Hepatocyte (in vitro differentiated cells): Measurements from ENCODE around the gene MEA1. TPM values are rescaled to one million over a fixed set of nuclear protein-coding genes. Genes with fewer than 3 reads are reported as not detected.

ENCODE experiments used
- DNase-seq: peaks from one replicate; pipeline ENCODE4 v3.0.0-alpha.2; 2016; ENCODE audit warnings: low spot score
- H2AFZ ChIP-seq: fragments of 200-600 bp; sonication (generic); 2 replicates; pipeline ENCODE4 v1.6.0; 2016; ENCODE audit warnings: antibody characterized with exemption, mild to moderate bottlenecking
- H3K27ac ChIP-seq: fragments of 200-600 bp; sonication (generic); 2 replicates; pipeline ENCODE4 v1.5.1; 2016; ENCODE audit warnings: mild to moderate bottlenecking
- H3K27me3 ChIP-seq: fragments of 200-600 bp; sonication (generic); 2 replicates; pipeline ENCODE4 v1.6.1; 2016
- H3K36me3 ChIP-seq: fragments of 200-600 bp; sonication (generic); replicated peaks from 2 replicates; pipeline ENCODE4 v1.5.1; 2016; ENCODE audit warnings: low read depth; ENCODE audit not compliant: insufficient read depth
- H3K4me1 ChIP-seq: fragments of 200-600 bp; sonication (generic); 2 replicates; pipeline ENCODE4 v1.5.1; 2016; ENCODE audit warnings: mild to moderate bottlenecking, moderate library complexity; ENCODE audit not compliant: insufficient read depth
- H3K4me2 ChIP-seq: fragments of 200-600 bp; sonication (generic); 2 replicates; pipeline ENCODE4 v1.6.0; 2016
- H3K4me3 ChIP-seq: fragments of 200-600 bp; sonication (generic); 2 replicates; pipeline ENCODE4 v1.5.1; 2016; ENCODE audit warnings: mild to moderate bottlenecking
- H3K79me2 ChIP-seq: fragments of 200-600 bp; sonication (generic); 2 replicates; pipeline ENCODE4 v1.6.0; 2017; ENCODE audit warnings: mild to moderate bottlenecking
- H3K9me2 ChIP-seq: fragments of 200-600 bp; sonication (generic); replicated peaks from 2 replicates; pipeline ENCODE4 v1.6.0; 2017; ENCODE audit warnings: mild to moderate bottlenecking; ENCODE audit not compliant: insufficient read depth
- H3K9me3 ChIP-seq: fragments of 200-600 bp; sonication (generic); 2 replicates; pipeline ENCODE4 v1.5.1; 2016; ENCODE audit warnings: low read depth, mild to moderate bottlenecking
- H4K20me1 ChIP-seq: fragments of 200-600 bp; sonication (generic); 2 replicates; pipeline ENCODE4 v1.6.0; 2016; ENCODE audit warnings: mild to moderate bottlenecking; ENCODE audit not compliant: insufficient read depth, poor library complexity, severe bottlenecking
- CTCF ChIP-seq: fragments of 200-600 bp; sonication (generic); IDR thresholded peaks from 2 replicates; pipeline ENCODE4 v1.5.1; 2016; ENCODE audit warnings: antibody characterized with exemption, mild to moderate bottlenecking; ENCODE audit not compliant: poor library complexity
- EZH2 ChIP-seq: fragments of 200-600 bp; sonication (generic); IDR thresholded peaks from 2 replicates; pipeline ENCODE4 v1.6.1; 2016; ENCODE audit warnings: antibody characterized with exemption, mild to moderate bottlenecking, borderline replicate concordance
- EZH2phosphoT487 ChIP-seq: fragments of 200-600 bp; sonication (generic); IDR thresholded peaks from one replicate; pipeline ENCODE4 v1.6.1; 2018; ENCODE audit warnings: antibody characterized with exemption, mild to moderate bottlenecking, low read depth, moderate library complexity; ENCODE audit not compliant: unreplicated experiment, severe bottlenecking
- WGBS: methylation state at CpG from one replicate; pipeline ENCODE4 v1.1.6; 2016; ENCODE audit warnings: low lambda C conversion rate; ENCODE audit errors: missing lambda C conversion rate; 5-methylcytosine and 5-hydroxymethylcytosine counted together
- polyA plus RNA-seq: library from polyadenylated mRNA; unstranded; fragments of >200 nt; fragmentation: Nextera tagmentation; extraction: Ambion mirVana; gene quantifications from 2 replicates; pipeline ENCODE4 v1.2.1, GENCODE V29; 2016
- total RNA-seq: library from RNA; depleted of rRNA; stranded (reverse); fragments of >200 nt; gene quantifications from 2 replicates; pipeline ENCODE4 v1.2.3, GENCODE V29; 2014

The MEA1 gene
- total and polyA plus RNA-seq, 2 experiments from 2014 or later: 73.3 to 127 TPM

GRCh38 chr6:43014434-43014909 lies 726 bp upstream of the MEA1 start:
- TF ChIP-seq EZH2phosphoT487 (no peak), EZH2 (no peak), CTCF (no peak)
- Histone ChIP-seq H3K79me2 (peaks cover 54% of the 10 kb centered on the region), H2AFZ (peak overlapping the region; percentile 13), H3K27me3 (no peaks in the 10 kb centered on the region), H3K4me3 (peak overlapping the region; percentile 44), H3K27ac (peak overlapping the region; percentile 59), H3K4me2 (peak overlapping the region; percentile 77), H3K9me2 (no peaks in the 10 kb centered on the region), H3K4me1 (peaks cover 8% of the 10 kb centered on the region), H3K36me3 (no peaks in the 10 kb centered on the region), H4K20me1 (peaks cover 3% of the 10 kb centered on the region), H3K9me3 (no peaks in the 10 kb centered on the region)
- peak; percentile 38 for DNase-seq
- WGBS: 7% methylated on average over 7 of the region's 7 CpGs

- TF ChIP-seq EZH2 (no peak), EZH2phosphoT487 (no peak), CTCF (no peak)
- DNase-seq: no peak
- peaks cover 3% of the 10 kb centered on the region for H4K20me1 ChIP-seq
- peaks cover 51% of the 10 kb centered on the region for H3K79me2 ChIP-seq
- no peaks in the 10 kb centered on the region for H3K9me3 ChIP-seq
- peak overlapping the region; percentile 95 for H3K4me2 ChIP-seq
- H3K4me3 ChIP-seq: peak overlapping the region; percentile 29
- H3K27ac ChIP-seq: peak overlapping the region; percentile 51
- peak overlapping the region; percentile 49 for H2AFZ ChIP-seq
- no peaks in the 10 kb centered on the region for H3K36me3 ChIP-seq
- H3K9me2 ChIP-seq: no peaks in the 10 kb centered on the region
- H3K27me3 ChIP-seq: no peaks in the 10 kb centered on the region
- H3K4me1 ChIP-seq: peaks cover 8% of the 10 kb centered on the region
- 6% methylated on average over 15 of the region's 25 CpGs for WGBS
Observed at GRCh38 chr6:43013097-43013842, 476 bp downstream of the MEA1 start.

- Histone ChIP-seq H4K20me1 (peaks cover 3% of the 10 kb centered on the region), H3K27me3 (no peaks in the 10 kb centered on the region), H3K4me2 (peak overlapping the region; percentile 95), H3K4me3 (no peak overlapping the region), H3K9me3 (no peaks in the 10 kb centered on the region), H3K36me3 (no peaks in the 10 kb centered on the region), H3K9me2 (no peaks in the 10 kb centered on the region), H3K4me1 (peaks cover 8% of the 10 kb centered on the region), H3K79me2 (peaks cover 44% of the 10 kb centered on the region), H2AFZ (no peak overlapping the region), H3K27ac (no peak overlapping the region)
- 95% methylated on average over 6 of the region's 6 CpGs for WGBS
- TF ChIP-seq CTCF (no peak), EZH2phosphoT487 (no peak), EZH2 (no peak)
- no peak for DNase-seq
Observed at GRCh38 chr6:43012364-43012763, 1.4 kb downstream of the MEA1 start.
